Skeletal muscle satellite cell (primary cell): ENCODE measurements around the gene HLA-G.

Source experiments
- H3K27me3 ChIP-seq: 2 replicates; pipeline ENCODE4 v1.7.0; 2013; ENCODE audit warnings: low read length; ENCODE audit not compliant: control insufficient read depth, insufficient read depth
- H3K36me3 ChIP-seq: 2 replicates; pipeline ENCODE4 v1.7.0; 2013; ENCODE audit warnings: mild to moderate bottlenecking, control low read depth, low read length; ENCODE audit not compliant: insufficient read depth
- H3K4me1 ChIP-seq: 2 replicates; pipeline ENCODE4 v1.7.0; 2013; ENCODE audit warnings: low read length; ENCODE audit not compliant: control insufficient read depth, insufficient read depth
- H3K4me2 ChIP-seq: 2 replicates; pipeline ENCODE4 v1.7.0; 2013; ENCODE audit warnings: mild to moderate bottlenecking, low read length
- H3K4me3 ChIP-seq: 2 replicates; pipeline ENCODE4 v1.7.0; 2013; ENCODE audit warnings: low read length
- H3K9ac ChIP-seq: 2 replicates; pipeline ENCODE4 v1.7.0; 2013; ENCODE audit warnings: mild to moderate bottlenecking, low read depth, low read length, moderate library complexity
- H3K9me3 ChIP-seq: replicated peaks from 2 replicates; pipeline ENCODE4 v1.7.0; 2013; ENCODE audit warnings: mild to moderate bottlenecking, control low read depth, low read length

HLA-G gene

DNA sequence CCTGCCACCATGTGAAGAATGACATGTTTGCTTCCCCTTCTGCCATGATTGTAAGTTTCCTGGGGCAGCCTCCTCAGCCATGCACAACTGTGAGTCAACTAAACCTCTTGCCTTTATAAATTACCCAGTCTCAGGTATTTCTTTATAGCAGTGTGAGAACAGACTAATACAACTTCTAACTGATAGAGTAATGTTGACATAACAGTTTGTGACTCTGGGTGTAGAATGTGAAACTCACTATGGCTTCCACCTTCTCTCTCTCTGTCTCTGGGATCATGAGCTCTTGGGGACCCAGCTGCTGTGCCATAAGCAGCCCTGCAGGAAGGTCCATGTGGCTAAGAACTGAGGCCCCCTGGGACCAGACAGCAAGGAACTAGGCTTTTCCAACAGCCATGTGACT, 3.5 kb upstream of the HLA-G start:
- Histone ChIP-seq H3K36me3 (no peaks in the 10 kb centered on the region), H3K4me1 (no peaks in the 10 kb centered on the region), H3K4me2 (no peak overlapping the region), H3K27me3 (peaks cover 52% of the 10 kb centered on the region), H3K9me3 (no peaks in the 10 kb centered on the region), H3K9ac (no peak overlapping the region), H3K4me3 (no peak overlapping the region)

DNA sequence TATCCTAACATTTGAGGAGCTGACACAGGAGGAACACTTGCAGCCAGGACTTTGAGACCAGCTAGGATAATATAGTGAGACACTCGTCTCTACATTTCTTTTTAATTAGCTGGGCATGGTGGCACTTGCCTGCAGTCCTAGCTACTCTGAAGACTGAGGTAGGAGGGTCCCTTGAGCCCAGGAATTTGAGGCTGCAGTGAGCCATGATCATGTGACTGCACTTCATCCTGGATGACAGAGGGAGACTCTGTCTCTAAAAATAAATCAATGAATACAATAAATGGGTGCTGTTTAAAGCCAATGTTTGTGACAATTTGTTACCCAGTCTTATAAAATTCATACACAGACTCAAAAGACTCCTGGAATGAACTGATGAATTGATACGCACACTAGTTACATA, 1.8 kb upstream of the HLA-G start:
- Histone ChIP-seq H3K9ac (no peak overlapping the region), H3K9me3 (no peaks in the 10 kb centered on the region), H3K4me1 (no peaks in the 10 kb centered on the region), H3K36me3 (no peaks in the 10 kb centered on the region), H3K4me3 (no peak overlapping the region), H3K4me2 (no peak overlapping the region), H3K27me3 (peaks cover 56% of the 10 kb centered on the region)

DNA sequence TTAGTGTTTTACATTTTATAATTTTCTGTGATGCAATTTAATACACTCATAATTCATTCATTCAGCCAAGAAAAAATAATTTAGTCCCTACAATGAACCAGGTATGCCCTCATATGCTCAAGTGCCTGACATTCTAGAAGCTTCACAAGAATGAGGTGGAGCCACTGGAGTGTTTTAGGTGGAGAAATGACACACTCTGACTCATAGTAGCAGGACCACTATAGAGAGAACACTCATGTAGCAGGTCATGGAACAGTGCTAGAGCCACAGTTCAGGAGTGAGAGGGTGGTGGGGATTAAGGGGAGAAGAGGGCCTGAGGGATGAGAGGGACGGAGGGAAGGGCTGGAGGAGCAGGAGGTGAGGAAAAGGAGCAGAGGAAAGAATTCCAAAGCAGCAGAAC, 1.4 kb upstream of the HLA-G start:
- no peaks in the 10 kb centered on the region for H3K36me3 ChIP-seq
- H3K27me3 ChIP-seq: peaks cover 54% of the 10 kb centered on the region
- no peak overlapping the region for H3K4me2 ChIP-seq
- H3K4me3 ChIP-seq: no peak overlapping the region
- H3K4me1 ChIP-seq: no peaks in the 10 kb centered on the region
- no peak overlapping the region for H3K9ac ChIP-seq
- no peaks in the 10 kb centered on the region for H3K9me3 ChIP-seq

DNA sequence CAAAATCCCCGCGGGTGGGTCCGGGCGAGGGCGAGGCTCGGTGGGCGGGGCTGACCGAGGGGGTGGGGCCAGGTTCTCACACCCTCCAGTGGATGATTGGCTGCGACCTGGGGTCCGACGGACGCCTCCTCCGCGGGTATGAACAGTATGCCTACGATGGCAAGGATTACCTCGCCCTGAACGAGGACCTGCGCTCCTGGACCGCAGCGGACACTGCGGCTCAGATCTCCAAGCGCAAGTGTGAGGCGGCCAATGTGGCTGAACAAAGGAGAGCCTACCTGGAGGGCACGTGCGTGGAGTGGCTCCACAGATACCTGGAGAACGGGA, 809 bp downstream of the HLA-G start:
- H3K4me2 ChIP-seq: no peak overlapping the region
- H3K4me1 ChIP-seq: no peaks in the 10 kb centered on the region
- H3K9ac ChIP-seq: no peak overlapping the region
- H3K4me3 ChIP-seq: no peak overlapping the region
- peaks cover 59% of the 10 kb centered on the region for H3K27me3 ChIP-seq
- H3K9me3 ChIP-seq: no peaks in the 10 kb centered on the region
- H3K36me3 ChIP-seq: no peaks in the 10 kb centered on the region

DNA sequence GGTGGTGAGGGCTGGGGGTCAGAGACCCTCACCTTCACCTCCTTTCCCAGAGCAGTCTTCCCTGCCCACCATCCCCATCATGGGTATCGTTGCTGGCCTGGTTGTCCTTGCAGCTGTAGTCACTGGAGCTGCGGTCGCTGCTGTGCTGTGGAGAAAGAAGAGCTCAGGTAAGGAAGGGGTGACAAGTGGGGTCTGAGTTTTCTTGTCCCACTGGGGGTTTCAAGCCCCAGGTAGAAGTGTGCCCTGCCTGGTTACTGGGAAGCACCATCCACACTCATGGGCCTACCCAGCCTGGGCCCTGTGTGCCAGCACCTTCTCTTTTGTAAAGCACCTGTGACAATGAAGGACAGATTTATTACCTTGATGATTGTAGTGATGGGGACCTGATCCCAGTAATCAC, 2.1 kb downstream of the HLA-G start:
- no peak overlapping the region for H3K9ac ChIP-seq
- no peaks in the 10 kb centered on the region for H3K4me1 ChIP-seq
- no peak overlapping the region for H3K4me3 ChIP-seq
- no peaks in the 10 kb centered on the region for H3K9me3 ChIP-seq
- no peaks in the 10 kb centered on the region for H3K36me3 ChIP-seq
- H3K4me2 ChIP-seq: no peak overlapping the region
- H3K27me3 ChIP-seq: peaks cover 63% of the 10 kb centered on the region

DNA sequence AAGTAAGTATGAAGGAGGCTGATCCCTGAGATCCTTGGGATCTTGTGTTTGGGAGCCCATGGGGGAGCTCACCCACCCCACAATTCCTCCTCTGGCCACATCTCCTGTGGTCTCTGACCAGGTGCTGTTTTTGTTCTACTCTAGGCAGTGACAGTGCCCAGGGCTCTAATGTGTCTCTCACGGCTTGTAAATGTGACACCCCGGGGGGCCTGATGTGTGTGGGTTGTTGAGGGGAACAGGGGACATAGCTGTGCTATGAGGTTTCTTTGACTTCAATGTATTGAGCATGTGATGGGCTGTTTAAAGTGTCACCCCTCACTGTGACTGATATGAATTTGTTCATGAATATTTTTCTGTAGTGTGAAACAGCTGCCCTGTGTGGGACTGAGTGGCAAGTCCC, 2.8 kb downstream of the HLA-G start:
- peaks cover 68% of the 10 kb centered on the region for H3K27me3 ChIP-seq

DNA sequence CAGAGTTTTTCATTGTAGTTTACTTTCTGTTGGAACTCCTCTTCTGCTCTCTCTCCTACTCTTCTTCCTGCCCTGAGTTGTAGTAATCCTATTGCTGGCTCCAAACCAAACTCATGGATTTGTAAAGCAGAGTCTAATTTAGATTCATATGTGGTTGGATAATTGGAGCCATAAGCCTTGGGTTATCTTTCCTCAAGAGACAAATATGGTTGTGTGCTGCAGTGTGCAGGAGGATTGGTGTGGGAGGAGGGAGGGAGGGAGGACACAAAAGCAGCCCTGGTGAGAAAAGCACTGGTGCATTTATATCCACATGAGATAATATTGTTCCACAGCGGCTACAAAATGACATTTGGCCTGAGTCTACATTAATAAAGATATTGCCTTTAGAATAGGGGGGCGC, 4.2 kb downstream of the HLA-G start:
- H3K27me3 ChIP-seq: peaks cover 64% of the 10 kb centered on the region
- no peak overlapping the region for H3K4me3 ChIP-seq
- no peaks in the 10 kb centered on the region for H3K9me3 ChIP-seq
- H3K36me3 ChIP-seq: no peaks in the 10 kb centered on the region
- H3K9ac ChIP-seq: no peak overlapping the region
- no peak overlapping the region for H3K4me2 ChIP-seq
- no peaks in the 10 kb centered on the region for H3K4me1 ChIP-seq

More for the DNA sequence above, 2.8 kb downstream of the HLA-G start:
- Histone ChIP-seq H3K4me3 (no peak overlapping the region), H3K9me3 (no peaks in the 10 kb centered on the region), H3K36me3 (no peaks in the 10 kb centered on the region), H3K4me2 (no peak overlapping the region), H3K9ac (no peak overlapping the region), H3K4me1 (no peaks in the 10 kb centered on the region)

DNA sequence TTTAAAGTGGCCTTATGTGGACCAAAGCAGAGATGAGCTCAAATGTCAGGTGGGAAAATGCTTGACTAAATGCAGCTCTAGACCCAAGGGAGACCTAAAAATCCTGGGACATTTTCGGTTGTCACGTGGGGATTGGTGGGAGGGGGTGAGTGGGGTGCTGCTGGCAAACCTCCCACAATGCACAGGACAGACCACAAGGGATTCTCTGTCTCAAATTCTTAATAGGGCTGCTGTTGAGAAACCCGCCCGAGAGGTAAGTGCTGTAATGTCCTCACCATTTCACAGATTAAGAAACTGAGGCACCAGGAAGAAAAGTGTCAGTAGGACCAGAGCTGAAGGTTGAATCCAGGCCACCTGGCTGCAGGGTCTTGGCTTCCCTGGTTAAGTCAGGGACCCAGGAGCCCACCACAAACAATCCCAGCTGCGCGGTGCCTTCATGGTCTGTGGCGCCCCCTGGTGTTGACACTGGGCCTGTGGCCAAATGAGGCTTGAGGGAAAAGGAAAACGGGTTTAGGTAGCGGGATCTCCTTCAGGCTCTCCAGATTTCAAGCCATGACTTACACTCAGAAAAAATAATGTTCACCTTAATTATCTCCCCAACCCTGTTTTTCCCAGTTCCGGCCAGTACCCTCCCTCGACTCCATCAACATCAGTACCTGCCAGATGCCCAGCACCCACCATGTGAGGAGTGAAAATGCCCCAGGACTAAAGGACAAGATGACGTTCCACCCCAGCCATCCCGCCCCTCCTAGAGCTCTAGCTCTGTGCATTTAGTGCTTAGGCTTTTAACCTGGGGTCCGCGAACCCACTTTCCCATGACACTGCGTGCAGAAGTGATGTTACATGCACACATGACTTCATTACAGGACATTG, 7.2 kb downstream of the HLA-G start:
- peaks cover 58% of the 10 kb centered on the region for H3K27me3 ChIP-seq
- no peak overlapping the region for H3K9ac ChIP-seq
- H3K4me1 ChIP-seq: no peaks in the 10 kb centered on the region
- no peak overlapping the region for H3K4me3 ChIP-seq
- no peaks in the 10 kb centered on the region for H3K9me3 ChIP-seq
- H3K36me3 ChIP-seq: no peaks in the 10 kb centered on the region
- H3K4me2 ChIP-seq: no peak overlapping the region

DNA sequence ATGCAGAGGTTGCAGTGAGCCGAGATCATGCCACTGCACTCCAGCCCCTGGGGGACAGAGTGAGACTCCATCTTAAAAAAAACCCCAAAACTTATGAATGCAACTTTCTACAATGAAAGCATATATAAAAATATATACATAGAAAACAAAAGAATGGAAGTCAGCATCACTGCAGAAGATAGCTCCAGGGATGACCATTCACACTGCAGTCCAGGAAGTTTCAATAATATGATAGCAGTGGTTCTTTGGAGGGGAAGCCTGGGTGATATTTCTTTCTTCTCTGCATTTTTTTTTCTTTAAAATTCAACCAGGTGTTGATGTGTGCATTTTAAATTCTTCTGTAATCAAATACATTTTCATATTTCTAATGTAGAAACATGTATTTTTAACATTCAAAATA, 12.3 kb downstream of the HLA-G start:
- H3K27me3 ChIP-seq: peaks cover 56% of the 10 kb centered on the region
- no peak overlapping the region for H3K9ac ChIP-seq

DNA sequence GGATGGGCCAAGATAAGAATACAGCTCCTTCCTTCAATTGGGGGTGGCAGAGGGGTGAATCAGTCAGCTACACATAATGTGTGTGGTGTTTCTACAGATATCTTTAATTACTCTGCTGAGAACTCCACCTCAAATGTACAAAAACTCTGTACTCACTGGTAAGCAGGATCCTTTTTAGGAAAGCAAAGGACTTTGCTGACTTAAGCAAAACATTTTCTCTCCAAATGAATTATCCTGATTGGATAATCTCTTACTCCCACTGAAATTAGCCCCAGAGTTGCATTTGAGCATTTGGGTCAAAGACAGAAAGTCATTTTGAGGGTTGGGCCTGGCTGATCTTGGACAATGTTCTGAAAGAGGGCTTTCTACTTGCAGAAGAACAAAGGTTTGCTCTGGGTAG, 13.4 kb downstream of the HLA-G start:
- no peak overlapping the region for H3K9ac ChIP-seq
- no peaks in the 10 kb centered on the region for H3K4me1 ChIP-seq
- no peak overlapping the region for H3K4me2 ChIP-seq
- H3K36me3 ChIP-seq: no peaks in the 10 kb centered on the region
- peaks cover 48% of the 10 kb centered on the region for H3K27me3 ChIP-seq
- no peak overlapping the region for H3K4me3 ChIP-seq
- H3K9me3 ChIP-seq: no peaks in the 10 kb centered on the region

More for the DNA sequence above, 12.3 kb downstream of the HLA-G start:
- no peaks in the 10 kb centered on the region for H3K4me1 ChIP-seq
- H3K36me3 ChIP-seq: no peaks in the 10 kb centered on the region
- no peak overlapping the region for H3K4me2 ChIP-seq
- no peaks in the 10 kb centered on the region for H3K9me3 ChIP-seq
- H3K4me3 ChIP-seq: no peak overlapping the region

DNA sequence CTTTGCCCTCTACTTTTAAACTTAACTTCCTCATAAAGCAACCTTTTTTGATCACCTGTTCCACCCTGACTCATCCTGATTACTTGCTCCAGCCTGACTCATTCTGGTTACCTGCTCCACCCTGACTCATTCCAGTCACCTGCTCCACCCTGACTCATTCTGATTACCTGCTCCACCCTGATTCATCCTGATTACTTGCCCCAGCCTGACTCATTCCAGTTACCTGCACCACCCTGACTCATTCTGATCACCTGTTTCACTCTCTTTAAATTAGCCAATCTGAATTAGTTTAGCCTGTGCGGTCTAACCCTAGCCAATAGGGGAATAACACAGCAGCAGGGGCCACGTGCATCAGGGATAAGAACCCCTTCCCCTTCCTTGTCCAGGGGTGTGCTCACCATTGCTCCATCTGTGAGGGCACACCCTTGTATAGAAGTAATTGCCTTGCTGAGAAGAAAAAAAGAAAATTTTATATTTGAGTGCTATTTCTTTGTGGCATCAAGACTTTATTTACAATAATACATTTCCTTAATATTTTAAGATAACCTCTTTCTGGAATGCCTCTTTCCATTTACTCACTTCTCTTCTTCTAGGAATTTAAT, 17.9 kb downstream of the HLA-G start:
- no peak overlapping the region for H3K9ac ChIP-seq
- H3K4me3 ChIP-seq: no peak overlapping the region
- H3K4me1 ChIP-seq: no peaks in the 10 kb centered on the region
- no peaks in the 10 kb centered on the region for H3K36me3 ChIP-seq
- no peaks in the 10 kb centered on the region for H3K9me3 ChIP-seq
- no peak overlapping the region for H3K4me2 ChIP-seq
- H3K27me3 ChIP-seq: peaks cover 45% of the 10 kb centered on the region
